ENCODE results near the gene ABCC6. TPM values are rescaled to one million over a fixed set of nuclear protein-coding genes. Genes with fewer than 3 reads are reported as not detected.

The ABCC6 gene
- total RNA-seq, 1 experiment from 2014 or later = 2.9 TPM

DNA sequence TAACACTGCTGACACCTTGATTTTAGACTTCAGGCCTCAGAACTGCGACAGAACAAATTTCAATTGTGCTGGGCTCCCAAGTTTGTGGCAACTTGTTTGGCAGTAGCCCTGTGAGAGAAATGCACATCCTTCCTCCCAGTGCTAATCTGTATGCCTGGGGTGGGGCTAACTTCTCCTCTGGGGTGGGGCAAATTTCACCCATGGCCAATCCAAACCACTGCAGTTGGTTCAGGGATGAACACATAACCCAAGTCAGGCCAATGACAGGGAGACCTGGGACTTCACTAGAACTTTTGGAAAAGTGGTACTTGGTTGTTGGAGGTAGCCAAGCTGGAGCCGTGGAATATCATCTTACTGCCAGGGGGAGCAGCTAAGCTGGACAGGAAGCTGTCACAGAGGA lies 56.3 kb downstream of the ABCC6 start:
- no peaks in the 10 kb centered on the region for H3K27me3 ChIP-seq (ENCODE audit: control insufficient read depth, insufficient read depth, low read length)
- ATAC-seq (no peak), DNase-seq (ENCODE audit: low read depth, low spot score) (no peak)
- intact Hi-C loops (cut with micrococcal nuclease; ENCODE audit: unreplicated experiment) = no loop called here
- H3K4me3 ChIP-seq (ENCODE audit: low read depth in 2 of 2, low read length in 2 of 2) = no peak overlapping the region
- H3K36me3 ChIP-seq (ENCODE audit: control insufficient read depth, insufficient read depth, low read length) = no peaks in the 10 kb centered on the region
- in situ Hi-C loops (cut with HindIII; ENCODE audit: low pct_unique_long_range_greater_than_20kb, low sequenced_read_pairs) = no loop called here
- H3K4me1 ChIP-seq (ENCODE audit: control insufficient read depth, insufficient read depth, low read length) = no peaks in the 10 kb centered on the region
- H3K9me3 ChIP-seq (ENCODE audit: control insufficient read depth, insufficient read depth, low read depth, low read length) = no peaks in the 10 kb centered on the region
- no TSS peak for BruUV-seq (replicated peaks)
- ChIA-PET POLR2A (no interaction called here), CTCF (interaction anchor here (0.6 kb wide), 1 partner anchor 214 kb away, joined by 5 read pairs; no protein-coding TSS in a partner anchor)
- TF ChIP-seq POLR2AphosphoS5 (IDR thresholded peaks at IDR 0.05; ENCODE audit: low read depth, low read length) (no peak), TCF7L2 (IDR thresholded peaks at IDR 0.05; ENCODE audit: low read depth, low read length) (no peak)
- TF ChIP-seq, protein P1, sequence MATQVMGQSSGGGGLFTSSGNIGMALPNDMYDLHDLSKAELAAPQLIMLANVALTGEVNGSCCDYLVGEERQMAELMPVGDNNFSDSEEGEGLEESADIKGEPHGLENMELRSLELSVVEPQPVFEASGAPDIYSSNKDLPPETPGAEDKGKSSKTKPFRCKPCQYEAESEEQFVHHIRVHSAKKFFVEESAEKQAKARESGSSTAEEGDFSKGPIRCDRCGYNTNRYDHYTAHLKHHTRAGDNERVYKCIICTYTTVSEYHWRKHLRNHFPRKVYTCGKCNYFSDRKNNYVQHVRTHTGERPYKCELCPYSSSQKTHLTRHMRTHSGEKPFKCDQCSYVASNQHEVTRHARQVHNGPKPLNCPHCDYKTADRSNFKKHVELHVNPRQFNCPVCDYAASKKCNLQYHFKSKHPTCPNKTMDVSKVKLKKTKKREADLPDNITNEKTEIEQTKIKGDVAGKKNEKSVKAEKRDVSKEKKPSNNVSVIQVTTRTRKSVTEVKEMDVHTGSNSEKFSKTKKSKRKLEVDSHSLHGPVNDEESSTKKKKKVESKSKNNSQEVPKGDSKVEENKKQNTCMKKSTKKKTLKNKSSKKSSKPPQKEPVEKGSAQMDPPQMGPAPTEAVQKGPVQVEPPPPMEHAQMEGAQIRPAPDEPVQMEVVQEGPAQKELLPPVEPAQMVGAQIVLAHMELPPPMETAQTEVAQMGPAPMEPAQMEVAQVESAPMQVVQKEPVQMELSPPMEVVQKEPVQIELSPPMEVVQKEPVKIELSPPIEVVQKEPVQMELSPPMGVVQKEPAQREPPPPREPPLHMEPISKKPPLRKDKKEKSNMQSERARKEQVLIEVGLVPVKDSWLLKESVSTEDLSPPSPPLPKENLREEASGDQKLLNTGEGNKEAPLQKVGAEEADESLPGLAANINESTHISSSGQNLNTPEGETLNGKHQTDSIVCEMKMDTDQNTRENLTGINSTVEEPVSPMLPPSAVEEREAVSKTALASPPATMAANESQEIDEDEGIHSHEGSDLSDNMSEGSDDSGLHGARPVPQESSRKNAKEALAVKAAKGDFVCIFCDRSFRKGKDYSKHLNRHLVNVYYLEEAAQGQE (IDR thresholded peaks at IDR 0.05; ENCODE audit: insufficient read depth in 1 of 2, low read depth in 2 of 2, low read length in 1 of 2) = no peak
- H3K27ac ChIP-seq (ENCODE audit: low read length) = no peak overlapping the region

DNA sequence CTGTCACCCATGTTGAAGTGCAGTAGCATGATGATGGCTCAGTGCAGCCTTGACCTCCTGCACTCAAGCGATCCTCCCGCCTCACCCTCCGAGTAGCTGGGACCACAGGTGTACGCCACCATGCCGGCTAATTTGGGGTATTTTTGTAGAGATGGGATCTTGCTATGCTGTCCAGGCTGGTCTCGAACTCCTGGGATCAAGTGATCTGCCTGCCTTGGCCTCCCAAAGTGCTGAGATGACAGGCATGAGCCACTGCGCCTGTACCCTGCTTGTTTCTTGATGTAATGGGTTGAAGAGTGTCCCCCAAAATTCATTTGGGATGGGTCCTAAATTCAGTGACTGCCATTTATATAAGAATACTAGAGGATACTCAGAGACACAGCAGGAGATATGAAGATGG lies 57.2 kb downstream of the ABCC6 start:
- Histone ChIP-seq H3K27me3 (ENCODE audit: control insufficient read depth, insufficient read depth, low read length) (no peaks in the 10 kb centered on the region), H3K4me1 (ENCODE audit: control insufficient read depth, insufficient read depth, low read length) (no peaks in the 10 kb centered on the region), H3K36me3 (ENCODE audit: control insufficient read depth, insufficient read depth, low read length) (no peaks in the 10 kb centered on the region), H3K9me3 (ENCODE audit: control insufficient read depth, insufficient read depth, low read depth, low read length) (no peaks in the 10 kb centered on the region), H3K4me3 (ENCODE audit: low read depth in 2 of 2, low read length in 2 of 2) (no peak overlapping the region), H3K27ac (ENCODE audit: low read length) (no peak overlapping the region)
- BruUV-seq (replicated peaks) = no TSS peak
- POLR2A ChIA-PET = no interaction called here
- ATAC-seq (no peak), DNase-seq (ENCODE audit: low read depth, low spot score) (no peak)
- CTCF ChIA-PET = no interaction called here
- TF ChIP-seq, protein P1 (IDR thresholded peaks at IDR 0.05; ENCODE audit: insufficient read depth in 1 of 2, low read depth in 2 of 2, low read length in 1 of 2) = no peak
- TF ChIP-seq, protein P2, sequence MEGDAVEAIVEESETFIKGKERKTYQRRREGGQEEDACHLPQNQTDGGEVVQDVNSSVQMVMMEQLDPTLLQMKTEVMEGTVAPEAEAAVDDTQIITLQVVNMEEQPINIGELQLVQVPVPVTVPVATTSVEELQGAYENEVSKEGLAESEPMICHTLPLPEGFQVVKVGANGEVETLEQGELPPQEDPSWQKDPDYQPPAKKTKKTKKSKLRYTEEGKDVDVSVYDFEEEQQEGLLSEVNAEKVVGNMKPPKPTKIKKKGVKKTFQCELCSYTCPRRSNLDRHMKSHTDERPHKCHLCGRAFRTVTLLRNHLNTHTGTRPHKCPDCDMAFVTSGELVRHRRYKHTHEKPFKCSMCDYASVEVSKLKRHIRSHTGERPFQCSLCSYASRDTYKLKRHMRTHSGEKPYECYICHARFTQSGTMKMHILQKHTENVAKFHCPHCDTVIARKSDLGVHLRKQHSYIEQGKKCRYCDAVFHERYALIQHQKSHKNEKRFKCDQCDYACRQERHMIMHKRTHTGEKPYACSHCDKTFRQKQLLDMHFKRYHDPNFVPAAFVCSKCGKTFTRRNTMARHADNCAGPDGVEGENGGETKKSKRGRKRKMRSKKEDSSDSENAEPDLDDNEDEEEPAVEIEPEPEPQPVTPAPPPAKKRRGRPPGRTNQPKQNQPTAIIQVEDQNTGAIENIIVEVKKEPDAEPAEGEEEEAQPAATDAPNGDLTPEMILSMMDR (IDR thresholded peaks at IDR 0.05) = no peak
- TF ChIP-seq POLR2AphosphoS5 (IDR thresholded peaks at IDR 0.05; ENCODE audit: low read depth, low read length) = no peak
- no peak for TF ChIP-seq TCF7L2 (IDR thresholded peaks at IDR 0.05; ENCODE audit: low read depth, low read length)
- TF ChIP-seq SIN3A (IDR thresholded peaks at IDR 0.05; ENCODE audit: borderline replicate concordance, insufficient read depth, low read depth, low read length) = no peak
- in situ Hi-C loops (cut with HindIII; ENCODE audit: low pct_unique_long_range_greater_than_20kb, low sequenced_read_pairs) = no loop called here
- intact Hi-C loops (cut with micrococcal nuclease; ENCODE audit: unreplicated experiment) = no loop called here
